Chondrocyte (in vitro differentiated cells): ENCODE measurements around the gene PCDHGC4. TPM values are rescaled to one million over a fixed set of nuclear protein-coding genes. Genes with fewer than 3 reads are reported as not detected.

Experiments
- DNase-seq: peaks from one replicate; pipeline ENCODE4 v3.0.0; 2021; ENCODE audit warnings: mixed read lengths, low spot score
- H3K27ac Mint-ChIP-seq: one replicate; pipeline ENCODE4 v1.8.0; 2021; ENCODE audit warnings: mild to moderate bottlenecking, moderate library complexity, mixed read lengths; ENCODE audit not compliant: unreplicated experiment
- H3K27me3 Mint-ChIP-seq: 2 replicates; pipeline ENCODE4 v1.8.0; 2021; ENCODE audit warnings: low read depth, mixed read lengths
- H3K36me3 Mint-ChIP-seq: 2 replicates; pipeline ENCODE4 v1.8.0; 2021; ENCODE audit warnings: low read depth, mixed read lengths
- H3K4me1 Mint-ChIP-seq: 2 replicates; pipeline ENCODE4 v1.8.0; 2021; ENCODE audit warnings: low read depth, mild to moderate bottlenecking, mixed read lengths
- H3K4me3 Mint-ChIP-seq: one replicate; pipeline ENCODE4 v1.8.0; 2021; ENCODE audit warnings: mild to moderate bottlenecking, moderate library complexity, mixed read lengths; ENCODE audit not compliant: unreplicated experiment
- H3K9me3 Mint-ChIP-seq: 2 replicates; pipeline ENCODE4 v1.8.0; 2021; ENCODE audit warnings: low read depth, mixed read lengths
- CTCF ChIP-seq: fragments of 200-600 bp; sonication (generic); IDR thresholded peaks from 2 replicates; pipeline ENCODE4 v1.5.0; 2021; ENCODE audit warnings: antibody characterized with exemption, mild to moderate bottlenecking, moderate library complexity
- total RNA-seq: library from RNA; stranded (reverse); gene quantifications from 3 replicates; pipeline ENCODE4 v1.2.1, GENCODE V29; 2021

The PCDHGC4 gene
- total RNA-seq, 1 donor from 2014 or later = 1.1 TPM

GRCh38 chr5:141534492-141535213, 49.8 kb downstream of the PCDHGC4 start:
- no peaks in the 10 kb centered on the region for H3K4me1 Mint-ChIP-seq
- no peak for TF ChIP-seq CTCF
- H3K27me3 Mint-ChIP-seq = no peaks in the 10 kb centered on the region
- no peak overlapping the region for H3K27ac Mint-ChIP-seq
- no peak overlapping the region for H3K4me3 Mint-ChIP-seq
- DNase-seq = no peak
- no peaks in the 10 kb centered on the region for H3K9me3 Mint-ChIP-seq
- peaks cover 12% of the 10 kb centered on the region for H3K36me3 Mint-ChIP-seq

Other genes starting within 250 kb of the PCDHGC4 start
- 1.7 to 4.3 TPM (median 1.9 TPM) in 3 replicates for gene PCDHB15, start 239.6 kb upstream of the PCDHGC4 start, total RNA-seq
- 0.15 to 0.48 TPM (median 0.41 TPM) in 3 replicates for gene SLC25A2, start 181.0 kb upstream of the PCDHGC4 start, total RNA-seq
- 66.4 to 73.3 TPM (median 69.7 TPM) in 3 replicates for gene TAF7, start 164.2 kb upstream of the PCDHGC4 start, total RNA-seq
- gene PCDHGA1, start 154.5 kb upstream of the PCDHGC4 start, total RNA-seq = 0.10 to 0.23 TPM (median 0.15 TPM) in 3 replicates
- 0.19 to 0.30 TPM (median 0.23 TPM) in 3 replicates for gene PCDHGA2, start 146.3 kb upstream of the PCDHGC4 start, total RNA-seq
- 0.12 to 0.51 TPM (median 0.28 TPM) in 3 replicates for gene PCDHGA3, start 141.2 kb upstream of the PCDHGC4 start, total RNA-seq
- gene PCDHGB1, start 134.9 kb upstream of the PCDHGC4 start, total RNA-seq = 2.4 to 2.7 TPM (median 2.7 TPM) in 3 replicates
- 0.72 to 1.4 TPM (median 0.94 TPM) in 3 replicates for gene PCDHGA4, start 130.0 kb upstream of the PCDHGC4 start, total RNA-seq
- 0.95 to 1.8 TPM (median 1.0 TPM) in 3 replicates for gene PCDHGB2, start 125.0 kb upstream of the PCDHGC4 start, total RNA-seq
- 0.15 to 0.48 TPM (median 0.27 TPM) in 3 replicates for gene PCDHGA5, start 120.9 kb upstream of the PCDHGC4 start, total RNA-seq
- gene PCDHGB3, start 114.8 kb upstream of the PCDHGC4 start, total RNA-seq = 0.21 to 0.36 TPM (median 0.30 TPM) in 3 replicates
- 0.38 to 0.65 TPM (median 0.45 TPM) in 3 replicates for gene PCDHGA6, start 111.1 kb upstream of the PCDHGC4 start, total RNA-seq
- 0.17 to 0.31 TPM (median 0.28 TPM) in 3 replicates for gene PCDHGA7, start 102.3 kb upstream of the PCDHGC4 start, total RNA-seq
- 12.6 to 14.2 TPM (median 14.2 TPM) in 3 replicates for gene PCDHGB4, start 97.3 kb upstream of the PCDHGC4 start, total RNA-seq
- gene PCDHGA8, start 92.4 kb upstream of the PCDHGC4 start, total RNA-seq = 0.47 to 0.59 TPM (median 0.51 TPM) in 3 replicates
- gene PCDHGB5, start 87.1 kb upstream of the PCDHGC4 start, total RNA-seq = 1.0 to 1.6 TPM (median 1.1 TPM) in 3 replicates
- gene PCDHGA9, start 82.3 kb upstream of the PCDHGC4 start, total RNA-seq = 0.97 to 3.6 TPM (median 1.4 TPM) in 3 replicates
- 52.4 to 64.2 TPM (median 56.8 TPM) in 3 replicates for gene PCDHGB6, start 77.0 kb upstream of the PCDHGC4 start, total RNA-seq
- 14.9 to 17.4 TPM (median 15.8 TPM) in 3 replicates for gene PCDHGA10, start 72.0 kb upstream of the PCDHGC4 start, total RNA-seq
- gene PCDHGB7, start 67.4 kb upstream of the PCDHGC4 start, total RNA-seq = 3.5 to 5.4 TPM (median 4.3 TPM) in 3 replicates
- 1.3 to 2.4 TPM (median 1.4 TPM) in 3 replicates for gene PCDHGA11, start 64.0 kb upstream of the PCDHGC4 start, total RNA-seq
- gene PCDHGA12, start 54.5 kb upstream of the PCDHGC4 start, total RNA-seq = 0.64 to 2.2 TPM (median 0.75 TPM) in 3 replicates
- gene PCDHGC3, start 9.1 kb upstream of the PCDHGC4 start, total RNA-seq = 68.9 to 91.8 TPM (median 90.8 TPM) in 3 replicates
- gene PCDHGC5, start 4.1 kb downstream of the PCDHGC4 start, total RNA-seq = 1.7 to 3.6 TPM (median 2.0 TPM) in 3 replicates
- 44.1 to 56.2 TPM (median 44.9 TPM) in 3 replicates for gene DIAPH1, start 134.0 kb downstream of the PCDHGC4 start, total RNA-seq
- gene HDAC3, start 151.8 kb downstream of the PCDHGC4 start, total RNA-seq = 46.5 to 55.4 TPM (median 47.8 TPM) in 3 replicates
- 2.9 to 6.1 TPM (median 5.2 TPM) in 3 replicates for gene RELL2, start 152.0 kb downstream of the PCDHGC4 start, total RNA-seq
- gene FCHSD1, start 166.4 kb downstream of the PCDHGC4 start, total RNA-seq = 16.4 to 29.8 TPM (median 24.7 TPM) in 3 replicates
- gene ARAP3, start 197.2 kb downstream of the PCDHGC4 start, total RNA-seq = 1.3 to 7.1 TPM (median 5.9 TPM) in 3 replicates